ENCODE measurements around the gene SIGLEC15. TPM values are rescaled to one million over a fixed set of nuclear protein-coding genes. Genes with fewer than 3 reads are reported as not detected.

Gene SIGLEC15
- total RNA-seq, 2 donors from 2014 or later, result 0.26 to 2.0 TPM

DNA sequence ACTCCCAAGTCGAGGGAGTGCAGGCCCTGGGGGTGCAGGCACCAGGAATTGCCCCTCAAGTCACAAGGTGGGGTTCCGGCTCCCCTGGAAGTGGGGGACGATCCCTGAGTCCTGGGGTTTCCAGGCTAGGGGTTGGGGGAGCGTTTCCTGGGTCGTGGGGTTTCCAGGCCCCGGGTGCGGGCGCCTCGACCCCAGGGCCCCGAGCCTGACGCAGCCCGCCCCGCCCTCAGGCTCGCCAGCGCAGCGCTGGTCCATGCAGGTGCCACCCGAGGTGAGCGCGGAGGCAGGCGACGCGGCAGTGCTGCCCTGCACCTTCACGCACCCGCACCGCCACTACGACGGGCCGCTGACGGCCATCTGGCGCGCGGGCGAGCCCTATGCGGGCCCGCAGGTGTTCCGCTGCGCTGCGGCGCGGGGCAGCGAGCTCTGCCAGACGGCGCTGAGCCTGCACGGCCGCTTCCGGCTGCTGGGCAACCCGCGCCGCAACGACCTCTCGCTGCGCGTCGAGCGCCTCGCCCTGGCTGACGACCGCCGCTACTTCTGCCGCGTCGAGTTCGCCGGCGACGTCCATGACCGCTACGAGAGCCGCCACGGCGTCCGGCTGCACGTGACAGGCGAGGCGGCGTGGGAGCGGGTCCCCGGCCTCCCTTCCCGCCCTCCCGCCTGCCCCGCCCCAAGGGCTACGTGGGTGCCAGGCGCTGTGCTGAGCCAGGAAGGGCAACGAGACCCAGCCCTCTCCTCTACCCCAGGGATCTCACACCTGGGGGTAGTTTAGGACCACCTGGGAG lies 12.0 kb downstream of the SIGLEC15 start:
- Histone ChIP-seq H3K36me3 (replicated peaks in 1 of 2; ENCODE audit: insufficient read depth in 1 of 2, low read depth in 2 of 2) (no peaks in the 10 kb centered on the region), H3K27me3 (peaks cover 0 to 6% of the 10 kb centered on the region in 2 donors), H3K4me3 (no peak overlapping the region), H3K9me3 (no peaks in the 10 kb centered on the region), H3K4me1 (peaks cover 23% of the 10 kb centered on the region), H3K27ac (no peak overlapping the region)
- peak; percentile 36 to 59 (median 49) for DNase-seq
- peak; percentile 60 for ATAC-seq
- intact Hi-C loops (cut with DNase I), result no loop called here
- no peak for TF ChIP-seq POLR2A (IDR thresholded peaks at IDR 0.05)
- TF ChIP-seq, protein P1, sequence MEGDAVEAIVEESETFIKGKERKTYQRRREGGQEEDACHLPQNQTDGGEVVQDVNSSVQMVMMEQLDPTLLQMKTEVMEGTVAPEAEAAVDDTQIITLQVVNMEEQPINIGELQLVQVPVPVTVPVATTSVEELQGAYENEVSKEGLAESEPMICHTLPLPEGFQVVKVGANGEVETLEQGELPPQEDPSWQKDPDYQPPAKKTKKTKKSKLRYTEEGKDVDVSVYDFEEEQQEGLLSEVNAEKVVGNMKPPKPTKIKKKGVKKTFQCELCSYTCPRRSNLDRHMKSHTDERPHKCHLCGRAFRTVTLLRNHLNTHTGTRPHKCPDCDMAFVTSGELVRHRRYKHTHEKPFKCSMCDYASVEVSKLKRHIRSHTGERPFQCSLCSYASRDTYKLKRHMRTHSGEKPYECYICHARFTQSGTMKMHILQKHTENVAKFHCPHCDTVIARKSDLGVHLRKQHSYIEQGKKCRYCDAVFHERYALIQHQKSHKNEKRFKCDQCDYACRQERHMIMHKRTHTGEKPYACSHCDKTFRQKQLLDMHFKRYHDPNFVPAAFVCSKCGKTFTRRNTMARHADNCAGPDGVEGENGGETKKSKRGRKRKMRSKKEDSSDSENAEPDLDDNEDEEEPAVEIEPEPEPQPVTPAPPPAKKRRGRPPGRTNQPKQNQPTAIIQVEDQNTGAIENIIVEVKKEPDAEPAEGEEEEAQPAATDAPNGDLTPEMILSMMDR (IDR thresholded peaks at IDR 0.05), result peak in 5 of 7 experiments; percentile 5 to 43 (median 23)
- 11 to 56% methylated on average over 4 to 84 of the region's 84 CpGs for WGBS, 2 donors

DNA sequence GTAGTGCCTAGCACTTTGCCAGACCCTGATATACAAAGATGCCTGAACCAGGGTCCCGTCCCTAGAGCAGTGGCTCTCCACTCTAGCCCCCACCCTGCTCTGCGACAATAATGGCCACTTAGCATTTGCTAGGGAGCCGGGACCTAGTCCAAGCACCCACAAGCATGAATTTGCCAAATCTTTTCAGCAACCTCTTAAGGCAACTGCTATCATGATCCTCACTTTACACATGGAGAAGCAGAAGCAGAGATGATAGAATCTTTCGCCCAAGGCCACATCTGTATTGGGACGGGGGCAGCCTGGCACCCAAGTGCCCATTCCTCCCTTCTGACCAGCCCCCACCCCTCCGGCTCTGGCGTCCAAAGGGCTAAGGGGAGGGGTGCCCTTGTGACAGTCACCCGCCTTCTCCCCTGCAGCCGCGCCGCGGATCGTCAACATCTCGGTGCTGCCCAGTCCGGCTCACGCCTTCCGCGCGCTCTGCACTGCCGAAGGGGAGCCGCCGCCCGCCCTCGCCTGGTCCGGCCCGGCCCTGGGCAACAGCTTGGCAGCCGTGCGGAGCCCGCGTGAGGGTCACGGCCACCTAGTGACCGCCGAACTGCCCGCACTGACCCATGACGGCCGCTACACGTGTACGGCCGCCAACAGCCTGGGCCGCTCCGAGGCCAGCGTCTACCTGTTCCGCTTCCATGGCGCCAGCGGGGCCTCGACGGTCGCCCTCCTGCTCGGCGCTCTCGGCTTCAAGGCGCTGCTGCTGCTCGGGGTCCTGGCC lies 13.0 kb downstream of the SIGLEC15 start:
- no peaks in the 10 kb centered on the region for H3K36me3 ChIP-seq (replicated peaks in 1 of 2; ENCODE audit: insufficient read depth in 1 of 2, low read depth in 2 of 2)
- intact Hi-C loops (cut with DNase I), result no loop called here
- H3K9me3 ChIP-seq, result no peaks in the 10 kb centered on the region
- 20 to 29% methylated on average over 3 to 44 of the region's 53 CpGs for WGBS, 2 donors
- no peak overlapping the region for H3K4me3 ChIP-seq
- H3K27ac ChIP-seq, result no peak overlapping the region
- peaks cover 0 to 6% of the 10 kb centered on the region in 2 donors for H3K27me3 ChIP-seq
- H3K4me1 ChIP-seq, result peaks cover 23% of the 10 kb centered on the region
- ATAC-seq (peak; percentile 39), DNase-seq (peak in 1 of 4 donors; percentile 30)
- TF ChIP-seq, protein P1 (IDR thresholded peaks at IDR 0.05), result no peak
- TF ChIP-seq POLR2A (IDR thresholded peaks at IDR 0.05), result no peak

DNA sequence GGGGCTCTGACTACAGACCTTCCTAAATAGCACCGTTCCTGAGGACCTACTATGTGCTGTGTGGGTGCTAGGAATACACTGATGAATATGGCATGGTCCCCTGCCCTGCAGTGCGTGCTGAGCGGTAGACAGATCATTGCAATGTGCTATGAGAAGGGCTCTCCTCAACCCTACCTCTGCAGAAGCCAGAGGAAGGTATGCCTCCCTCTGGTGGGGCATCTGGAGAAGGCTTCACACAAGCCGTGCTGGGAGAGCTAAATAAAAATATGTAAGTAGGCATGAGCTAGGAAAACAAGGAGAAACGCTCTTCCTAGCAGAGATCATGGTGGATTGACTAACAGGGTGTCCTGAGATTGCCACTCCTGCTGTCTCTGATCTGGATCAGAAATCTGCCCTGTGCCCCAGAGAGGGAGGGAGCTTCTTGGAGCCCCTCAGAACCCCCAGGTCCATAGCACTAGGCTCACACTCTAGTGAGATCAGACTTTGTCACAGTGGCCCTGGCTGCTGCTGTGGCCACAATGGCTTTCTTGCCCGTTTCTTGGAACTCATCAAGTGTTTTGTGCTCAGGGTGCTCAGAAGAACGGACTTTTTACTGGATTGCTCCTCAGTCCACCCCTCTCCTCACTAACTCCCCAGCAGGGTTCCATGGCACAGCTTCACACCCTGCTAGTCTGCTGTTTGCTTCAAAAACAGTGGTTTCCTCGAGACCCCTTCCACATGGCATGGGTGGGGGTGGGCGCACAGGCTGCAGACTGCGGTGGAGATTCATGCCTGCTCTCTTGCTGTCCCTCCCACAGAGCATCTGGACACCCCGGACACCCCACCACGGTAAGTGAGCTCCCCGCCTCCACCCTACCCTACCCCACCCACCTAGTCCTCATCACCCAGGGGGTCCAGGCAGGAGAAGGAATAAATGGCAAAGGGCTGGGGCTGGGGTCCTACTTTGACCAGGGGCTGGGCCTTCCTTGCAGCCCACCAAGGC lies 14.2 kb downstream of the SIGLEC15 start:
- TF ChIP-seq POLR2A (IDR thresholded peaks at IDR 0.05), result no peak
- TF ChIP-seq, protein P1 (IDR thresholded peaks at IDR 0.05), result peak; percentile 17 to 57 (median 47)
- peak; percentile 60 for ATAC-seq
- 44 to 57% methylated on average over 13 of the region's 13 CpGs for WGBS, 2 donors
- DNase-seq, result peak; percentile 43 to 48 (median 46)
- H3K9me3 ChIP-seq, result no peaks in the 10 kb centered on the region
- H3K27ac ChIP-seq, result no peak overlapping the region
- no peak overlapping the region for H3K4me3 ChIP-seq
- intact Hi-C loops (cut with DNase I), result loop anchor here (10.0 kb wide), 2 partner anchors 125 to 155 kb away; no protein-coding TSS in a partner anchor
- peaks cover 23% of the 10 kb centered on the region for H3K4me1 ChIP-seq
- H3K36me3 ChIP-seq (replicated peaks in 1 of 2; ENCODE audit: insufficient read depth in 1 of 2, low read depth in 2 of 2), result no peaks in the 10 kb centered on the region
- peaks cover 0 to 6% of the 10 kb centered on the region in 2 donors for H3K27me3 ChIP-seq

DNA sequence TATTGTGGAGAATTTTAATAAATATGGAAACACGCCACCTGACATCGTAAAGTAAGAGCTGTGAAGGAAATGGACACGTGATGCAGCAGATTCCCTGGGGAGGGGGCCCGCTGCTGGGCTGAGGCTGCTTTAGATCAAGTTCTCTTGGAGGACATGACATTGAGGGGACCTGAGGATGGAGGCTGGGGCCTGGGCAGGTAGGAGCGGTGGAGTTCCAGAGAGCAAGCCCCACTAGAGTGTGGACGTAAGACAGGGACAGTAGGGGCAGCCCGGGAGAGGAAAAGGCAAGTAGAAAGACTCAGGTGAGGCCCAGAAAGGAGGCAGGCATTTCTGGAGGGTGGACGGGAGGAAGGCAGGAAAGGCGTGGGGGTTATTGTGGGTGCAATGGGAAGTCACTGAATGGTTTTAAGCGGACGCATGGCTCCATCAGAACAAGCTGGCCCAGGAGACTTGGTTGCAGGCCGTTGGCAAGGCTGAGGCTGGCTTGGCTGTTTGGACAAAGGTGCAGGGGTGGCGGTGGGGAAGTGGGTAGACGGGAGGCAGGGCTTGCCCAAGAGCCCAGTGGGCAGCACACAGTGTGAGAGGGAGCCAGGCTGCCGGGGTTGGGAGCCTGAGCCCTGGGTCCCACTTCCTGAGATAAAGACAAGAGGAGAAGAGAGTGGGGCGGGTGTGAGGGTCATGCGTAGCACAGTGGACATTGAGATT lies 15.7 kb downstream of the SIGLEC15 start:
- TF ChIP-seq POLR2A (IDR thresholded peaks at IDR 0.05), result no peak
- TF ChIP-seq, protein P1 (IDR thresholded peaks at IDR 0.05), result no peak
- Histone ChIP-seq H3K4me1 (peaks cover 23% of the 10 kb centered on the region), H3K4me3 (no peak overlapping the region), H3K9me3 (no peaks in the 10 kb centered on the region), H3K36me3 (replicated peaks in 1 of 2; ENCODE audit: insufficient read depth in 1 of 2, low read depth in 2 of 2) (no peaks in the 10 kb centered on the region), H3K27ac (no peak overlapping the region), H3K27me3 (peaks cover 0 to 6% of the 10 kb centered on the region in 2 donors)
- intact Hi-C loops (cut with DNase I), result loop anchor here (10.0 kb wide), 2 partner anchors 126 to 156 kb away; no protein-coding TSS in a partner anchor
- DNase-seq (no peak), ATAC-seq (no peak)
- WGBS, 2 donors, result 66% methylated on average over 17 of the region's 17 CpGs
